IMR-90 (cell line): ENCODE results near the gene PSMG4. TPM values are rescaled to one million over a fixed set of nuclear protein-coding genes. Genes with fewer than 3 reads are reported as not detected.

Experiments
- ATAC-seq: fragments of 200-7000 bp; cut with Tn5 transposase; 2 replicates; pipeline ENCODE4 v1.9.1; 2020; ENCODE audit warnings: low read depth, mild to moderate bottlenecking, moderate library complexity
- BruUV-seq: library from RNA; stranded (reverse); fragments of 400-500 nt; replicated peaks from 2 replicates; lab custom pipeline; 2021; lab: Mats Ljungman, UMichigan
- CTCF ChIA-PET: fragments of 300-600 bp; formaldehyde crosslinking; extraction: SDS; loops from one replicate; lab custom pipeline; 2021; ENCODE audit warnings: antibody characterized with exemption; lab: Yijun Ruan, JAX
- POLR2A ChIA-PET: fragments of 300-600 bp; sonication (Branson Sonifier 250); formaldehyde crosslinking; loops from one replicate; lab custom pipeline; 2022; ENCODE audit warnings: antibody characterized with exemption; ENCODE audit not compliant: unreplicated experiment; lab: Charles Lee
- DNase-seq: peaks from one replicate; pipeline ENCODE4 v3.0.0; 2013
- H2AFZ ChIP-seq: replicated peaks from 2 replicates; pipeline ENCODE3; 2013; ENCODE audit warnings: low read length, mild to moderate bottlenecking; ENCODE audit not compliant: poor library complexity
- H2AK5ac ChIP-seq: 2 replicates; pipeline ENCODE4 v1.6.1; 2013; ENCODE audit warnings: low read depth, low read length, inconsistent platforms
- H2AK9ac ChIP-seq: replicated peaks from 2 replicates; pipeline ENCODE3; 2013; ENCODE audit warnings: mild to moderate bottlenecking, low read depth, low read length, moderate library complexity; ENCODE audit not compliant: poor library complexity
- H2BK120ac ChIP-seq: 2 replicates; pipeline ENCODE4 v1.6.1; 2013; ENCODE audit warnings: low read depth, low read length, inconsistent platforms
- H2BK15ac ChIP-seq: 3 replicates; pipeline ENCODE4 v1.6.1; 2013; ENCODE audit warnings: low read depth, low read length, inconsistent platforms
- H2BK20ac ChIP-seq: 2 replicates; pipeline ENCODE4 v1.6.1; 2013; ENCODE audit warnings: low read depth, mild to moderate bottlenecking, inconsistent platforms, low read length, moderate library complexity
- H2BK5ac ChIP-seq: 2 replicates; pipeline ENCODE4 v1.6.1; 2013; ENCODE audit warnings: mild to moderate bottlenecking, low read depth, low read length, inconsistent platforms; ENCODE audit not compliant: poor library complexity, severe bottlenecking
- H3K14ac ChIP-seq: replicated peaks from 2 replicates; pipeline ENCODE4 v1.6.1; 2013; ENCODE audit warnings: low read depth, low read length, inconsistent platforms
- H3K18ac ChIP-seq: 2 replicates; pipeline ENCODE4 v1.6.1; 2013; ENCODE audit warnings: low read depth, low read length, control low read depth
- H3K23ac ChIP-seq: 2 replicates; pipeline ENCODE4 v1.6.1; 2013; ENCODE audit warnings: low read depth, low read length, inconsistent platforms
- H3K27ac ChIP-seq: 2 replicates; pipeline ENCODE4 v1.5.1; 2013; ENCODE audit warnings: mild to moderate bottlenecking, control low read depth, low read length; ENCODE audit not compliant: insufficient read depth
- H3K27me3 ChIP-seq: 2 replicates; pipeline ENCODE4 v1.6.1; 2013; ENCODE audit warnings: low read length; ENCODE audit not compliant: control insufficient read depth, insufficient read depth
- H3K36me3 ChIP-seq: 2 replicates; pipeline ENCODE4 v1.6.1; 2013; ENCODE audit warnings: low read length, mixed read lengths; ENCODE audit not compliant: control insufficient read depth, insufficient read depth
- H3K4ac ChIP-seq: 2 replicates; pipeline ENCODE4 v1.6.1; 2013; ENCODE audit warnings: low read depth, low read length, inconsistent platforms
- H3K4me1 ChIP-seq: 2 replicates; pipeline ENCODE4 v1.6.1; 2013; ENCODE audit warnings: low read length, mixed read lengths; ENCODE audit not compliant: control insufficient read depth, insufficient read depth
- H3K4me2 ChIP-seq: 2 replicates; pipeline ENCODE4 v1.6.1; 2013; ENCODE audit warnings: low read depth, mild to moderate bottlenecking, control low read depth, low read length, moderate library complexity
- H3K4me3 ChIP-seq: 2 replicates; pipeline ENCODE4 v1.5.1; 2013; ENCODE audit warnings: low read depth, mild to moderate bottlenecking, control low read depth, low read length, moderate library complexity; ENCODE audit not compliant: insufficient read depth
- H3K56ac ChIP-seq: 2 replicates; pipeline ENCODE4 v1.6.1; 2013; ENCODE audit warnings: low read length, inconsistent platforms; ENCODE audit not compliant: insufficient read depth; ENCODE audit errors: extremely low read depth
- H3K79me1 ChIP-seq, 2 experiments: 2 replicates each; pipeline ENCODE4 v1.6.1; 2013; ENCODE audit warnings: low read length in 2 of 2, inconsistent platforms in 1 of 2, low read depth in 1 of 2
- H3K9ac ChIP-seq: 2 replicates; pipeline ENCODE4 v1.6.1; 2013; ENCODE audit warnings: low read depth, low read length, control low read depth
- H3K9me1 ChIP-seq: 2 replicates; pipeline ENCODE4 v1.6.1; 2013; ENCODE audit warnings: low read length, inconsistent platforms; ENCODE audit not compliant: insufficient read depth
- H3K9me3 ChIP-seq: 2 replicates; pipeline ENCODE4 v1.6.1; 2013; ENCODE audit warnings: low read length; ENCODE audit not compliant: control insufficient read depth, insufficient read depth
- H4K20me1 ChIP-seq: 2 replicates; pipeline ENCODE4 v1.6.1; 2013; ENCODE audit warnings: low read length, inconsistent platforms; ENCODE audit not compliant: insufficient read depth
- H4K5ac ChIP-seq: 2 replicates; pipeline ENCODE4 v1.6.1; 2013; ENCODE audit warnings: mild to moderate bottlenecking, low read depth, low read length, control low read depth
- H4K8ac ChIP-seq, 2 experiments: 2 replicates each; pipeline ENCODE4 v1.6.1; 2013; ENCODE audit warnings: low read depth in 2 of 2, low read length in 2 of 2, control low read depth in 1 of 2, inconsistent platforms in 1 of 2
- H4K91ac ChIP-seq: 2 replicates; pipeline ENCODE4 v1.6.1; 2013; ENCODE audit warnings: low read depth, low read length, inconsistent platforms; ENCODE audit not compliant: insufficient read depth
- BHLHE40 ChIP-seq: fragments of 150-350 bp; IDR thresholded peaks from 2 replicates; pipeline ENCODE4 v1.6.1; 2016; ENCODE audit warnings: mild to moderate bottlenecking, low read depth, low read length
- CEBPB ChIP-seq: IDR thresholded peaks from 2 replicates; pipeline ENCODE4 v1.6.1; 2012; ENCODE audit warnings: low read depth, low read length, improper control_type of control experiment
- CHD1 ChIP-seq: IDR thresholded peaks from 2 replicates; pipeline ENCODE4 v1.6.1; 2012; ENCODE audit warnings: low read depth, low read length, improper control_type of control experiment
- FOS ChIP-seq: fragments of 150-350 bp; IDR thresholded peaks from 2 replicates; pipeline ENCODE4 v1.6.1; 2016; ENCODE audit warnings: low read depth, low read length
- MAFK ChIP-seq: IDR thresholded peaks from 2 replicates; pipeline ENCODE4 v1.6.1; 2012; ENCODE audit warnings: low read depth, low read length, improper control_type of control experiment
- MAZ ChIP-seq: IDR thresholded peaks from 2 replicates; pipeline ENCODE4 v1.6.1; 2012; ENCODE audit warnings: low read depth, mild to moderate bottlenecking, low read length, improper control_type of control experiment, moderate library complexity, borderline replicate concordance
- NFE2L2 ChIP-seq: fragments of 150-350 bp; IDR thresholded peaks from 2 replicates; pipeline ENCODE4 v1.6.1; 2016; ENCODE audit warnings: low read depth, mild to moderate bottlenecking, low read length
- POLR2A ChIP-seq: IDR thresholded peaks from 2 replicates; pipeline ENCODE4 v1.6.1; 2012; ENCODE audit warnings: mild to moderate bottlenecking, low read depth, low read length
- RAD21 ChIP-seq: IDR thresholded peaks from 2 replicates; pipeline ENCODE4 v1.6.1; 2012; ENCODE audit warnings: low read length, improper control_type of control experiment
- RCOR1 ChIP-seq: IDR thresholded peaks from 2 replicates; pipeline ENCODE4 v1.6.1; 2012; ENCODE audit warnings: mild to moderate bottlenecking, low read length, improper control_type of control experiment; ENCODE audit not compliant: insufficient replicate concordance
- RFX5 ChIP-seq: IDR thresholded peaks from 2 replicates; pipeline ENCODE4 v1.8.0; 2012; ENCODE audit warnings: low read depth, mild to moderate bottlenecking, low read length, moderate library complexity
- SMC3 ChIP-seq: fragments of 150-350 bp; IDR thresholded peaks from 2 replicates; pipeline ENCODE4 v1.6.1; 2016; ENCODE audit warnings: low read depth, mild to moderate bottlenecking, antibody characterized with exemption, low read length, moderate library complexity
- WGBS, 2 experiments: methylation state at CpG; one replicate each; pipeline versions ENCODE4 v1.1.5 to v1.1.7; 2013; ENCODE audit warnings: missing lambda C conversion rate in 2 of 2; ENCODE audit not compliant: insufficient read length in 1 of 2; ENCODE audit errors: extremely low coverage in 2 of 2; 5-methylcytosine and 5-hydroxymethylcytosine counted together
- dilution Hi-C: fragments of 300-500 bp; cut with HindIII; formaldehyde crosslinking; loops from one replicate; pipeline ENCODE4 v1.14.3; 2018; ENCODE audit warnings: low sequenced_read_pairs; ENCODE audit not compliant: unreplicated experiment
- in situ Hi-C: fragments of 300-500 bp; cut with MboI; formaldehyde crosslinking; loops from 3 replicates; pipeline ENCODE4 v1.14.3; 2019; ENCODE audit warnings: low sequenced_read_pairs, inconsistent platforms, mixed read lengths
- intact Hi-C: fragments of 100-400 bp; cut with micrococcal nuclease; formaldehyde crosslinking; loops from 2 replicates; pipeline ENCODE4 v1.10.0; 2022
- polyA plus RNA-seq, 3 experiments: library from polyadenylated mRNA; depleted of rRNA; stranded (reverse); fragments of >200 nt; gene quantifications; 2 replicates each; pipeline ENCODE4 v1.2.3, GENCODE V29; 2012; ENCODE audit warnings: low replicate concordance in 1 of 3
- total RNA-seq: library from RNA; depleted of rRNA; stranded (reverse); fragments of >200 nt; gene quantifications from 2 replicates; pipeline ENCODE4 v1.2.3, GENCODE V29; 2012
- TF ChIP-seq, protein P1 (sequence below): fragments of 150-350 bp; IDR thresholded peaks from 2 replicates; pipeline ENCODE4 v1.6.1; 2016; ENCODE audit warnings: low read depth, mild to moderate bottlenecking, low read length, moderate library complexity, borderline replicate concordance
- TF ChIP-seq, protein P2 (sequence below): conservative IDR thresholded peaks from 2 replicates; pipeline ENCODE4 v1.5.1; 2012; ENCODE audit warnings: mild to moderate bottlenecking, low read depth, low read length, improper control_type of control experiment
- TF ChIP-seq, protein P3 (sequence below): fragments of 150-350 bp; IDR thresholded peaks from 2 replicates; pipeline ENCODE4 v1.6.1; 2017; ENCODE audit warnings: mild to moderate bottlenecking, antibody characterized with exemption, low read length, low read depth

Gene PSMG4
- total and polyA plus RNA-seq, 2 of the 4 experiments (the other 2 are of a cell fraction) = 5.6 to 13.4 TPM

DNA sequence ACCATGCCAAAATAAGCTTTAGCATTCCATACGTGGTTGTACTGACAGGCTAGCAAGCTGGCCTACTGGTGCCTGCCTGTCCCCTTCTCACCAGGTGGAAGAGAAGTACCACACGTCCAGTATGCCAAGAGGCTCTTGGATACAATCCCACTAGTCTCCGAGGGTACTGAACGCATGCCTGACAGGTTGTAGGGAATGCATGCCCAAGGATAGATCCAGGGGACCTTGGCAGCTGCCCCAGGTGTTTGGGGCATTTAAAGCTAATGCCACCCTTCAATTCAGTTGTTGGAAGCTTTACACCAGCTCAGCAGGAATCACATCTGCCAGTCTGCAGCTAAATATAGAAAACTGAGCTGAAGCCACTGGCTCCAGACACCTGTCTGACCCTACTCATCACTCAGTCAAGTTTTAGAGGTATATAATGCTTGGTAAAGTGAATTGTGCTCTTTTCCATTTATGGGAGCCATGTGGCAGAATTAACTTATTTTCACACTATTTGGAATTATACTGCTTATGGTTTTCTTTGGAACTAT, 36.2 kb upstream of the PSMG4 start:
- no peaks in the 10 kb centered on the region for H3K36me3 ChIP-seq
- H2BK20ac ChIP-seq = no peak overlapping the region
- intact Hi-C loops (no loop called here), in situ Hi-C loops (no loop called here), dilution Hi-C loops (no loop called here)
- ChIA-PET CTCF (interaction anchor here (1.0 kb wide), 1 partner anchor 28 kb away, joined by 4 read pairs; no protein-coding TSS in a partner anchor), POLR2A (no interaction called here)
- H3K9ac ChIP-seq = no peak overlapping the region
- no peak overlapping the region for H2BK120ac ChIP-seq
- ATAC-seq (no peak), DNase-seq (no peak)
- H4K20me1 ChIP-seq = peaks cover 9% of the 10 kb centered on the region; the same call in 1 of the 2 replicates
- peaks cover 7% of the 10 kb centered on the region; the same call in 1 of the 2 replicates for H3K9me1 ChIP-seq
- H3K4me3 ChIP-seq = no peak overlapping the region
- H3K14ac ChIP-seq = no peak overlapping the region
- H3K4ac ChIP-seq = no peak overlapping the region
- H3K79me1 ChIP-seq = peaks cover 0 to 4% of the 10 kb centered on the region in 2 experiments; a peak in 1 of 4 replicates
- no peak overlapping the region for H4K91ac ChIP-seq
- H3K4me2 ChIP-seq = no peak overlapping the region
- no peak overlapping the region for H4K5ac ChIP-seq
- no peak overlapping the region for H3K27ac ChIP-seq
- H2AFZ ChIP-seq = peak overlapping the region; percentile 14
- H2BK5ac ChIP-seq = no peak overlapping the region
- no peak overlapping the region for H2BK15ac ChIP-seq
- no peak for TF ChIP-seq POLR2A
- no peak for TF ChIP-seq FOS
- TF ChIP-seq MAZ = no peak
- TF ChIP-seq, protein P1, sequence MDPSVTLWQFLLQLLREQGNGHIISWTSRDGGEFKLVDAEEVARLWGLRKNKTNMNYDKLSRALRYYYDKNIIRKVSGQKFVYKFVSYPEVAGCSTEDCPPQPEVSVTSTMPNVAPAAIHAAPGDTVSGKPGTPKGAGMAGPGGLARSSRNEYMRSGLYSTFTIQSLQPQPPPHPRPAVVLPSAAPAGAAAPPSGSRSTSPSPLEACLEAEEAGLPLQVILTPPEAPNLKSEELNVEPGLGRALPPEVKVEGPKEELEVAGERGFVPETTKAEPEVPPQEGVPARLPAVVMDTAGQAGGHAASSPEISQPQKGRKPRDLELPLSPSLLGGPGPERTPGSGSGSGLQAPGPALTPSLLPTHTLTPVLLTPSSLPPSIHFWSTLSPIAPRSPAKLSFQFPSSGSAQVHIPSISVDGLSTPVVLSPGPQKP = no peak
- TF ChIP-seq, protein P2, sequence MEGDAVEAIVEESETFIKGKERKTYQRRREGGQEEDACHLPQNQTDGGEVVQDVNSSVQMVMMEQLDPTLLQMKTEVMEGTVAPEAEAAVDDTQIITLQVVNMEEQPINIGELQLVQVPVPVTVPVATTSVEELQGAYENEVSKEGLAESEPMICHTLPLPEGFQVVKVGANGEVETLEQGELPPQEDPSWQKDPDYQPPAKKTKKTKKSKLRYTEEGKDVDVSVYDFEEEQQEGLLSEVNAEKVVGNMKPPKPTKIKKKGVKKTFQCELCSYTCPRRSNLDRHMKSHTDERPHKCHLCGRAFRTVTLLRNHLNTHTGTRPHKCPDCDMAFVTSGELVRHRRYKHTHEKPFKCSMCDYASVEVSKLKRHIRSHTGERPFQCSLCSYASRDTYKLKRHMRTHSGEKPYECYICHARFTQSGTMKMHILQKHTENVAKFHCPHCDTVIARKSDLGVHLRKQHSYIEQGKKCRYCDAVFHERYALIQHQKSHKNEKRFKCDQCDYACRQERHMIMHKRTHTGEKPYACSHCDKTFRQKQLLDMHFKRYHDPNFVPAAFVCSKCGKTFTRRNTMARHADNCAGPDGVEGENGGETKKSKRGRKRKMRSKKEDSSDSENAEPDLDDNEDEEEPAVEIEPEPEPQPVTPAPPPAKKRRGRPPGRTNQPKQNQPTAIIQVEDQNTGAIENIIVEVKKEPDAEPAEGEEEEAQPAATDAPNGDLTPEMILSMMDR = no peak
- no peak for TF ChIP-seq RAD21
- TF ChIP-seq BHLHE40 = no peak
- no peak for TF ChIP-seq SMC3
- no peak for TF ChIP-seq RCOR1
- TF ChIP-seq RFX5 = no peak
- TF ChIP-seq NFE2L2 = no peak
- TF ChIP-seq MAFK = no peak
- no peak for TF ChIP-seq CHD1
- no peak for TF ChIP-seq CEBPB
- TF ChIP-seq, protein P3, sequence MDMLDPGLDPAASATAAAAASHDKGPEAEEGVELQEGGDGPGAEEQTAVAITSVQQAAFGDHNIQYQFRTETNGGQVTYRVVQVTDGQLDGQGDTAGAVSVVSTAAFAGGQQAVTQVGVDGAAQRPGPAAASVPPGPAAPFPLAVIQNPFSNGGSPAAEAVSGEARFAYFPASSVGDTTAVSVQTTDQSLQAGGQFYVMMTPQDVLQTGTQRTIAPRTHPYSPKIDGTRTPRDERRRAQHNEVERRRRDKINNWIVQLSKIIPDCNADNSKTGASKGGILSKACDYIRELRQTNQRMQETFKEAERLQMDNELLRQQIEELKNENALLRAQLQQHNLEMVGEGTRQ = no peak
- H4K8ac ChIP-seq = no peak overlapping the region
- H3K23ac ChIP-seq = no peak overlapping the region
- H3K4me1 ChIP-seq = no peaks in the 10 kb centered on the region; the same call in 1 of the 2 replicates
- 100% methylated on average over 1 of the region's 4 CpGs; no CpG with 5 or more reads in 1 of the 2 experiments for WGBS, 2 experiments
- H3K9me3 ChIP-seq = no peaks in the 10 kb centered on the region
- H2AK9ac ChIP-seq = no peak overlapping the region
- H3K27me3 ChIP-seq = peaks cover 46% of the 10 kb centered on the region
- no peak overlapping the region for H2AK5ac ChIP-seq
- H3K18ac ChIP-seq = no peak overlapping the region
- no peak overlapping the region for H3K56ac ChIP-seq
- no TSS peak for BruUV-seq
